ENCODE results near the gene ALLC.
"Not testable (repeated sequence)": the region's sequence is repeated elsewhere in the genome, so short reads cannot be mapped to it uniquely, and the experiment has no call there.

The ALLC gene

GRCh38 chr2:3626812-3627499 is 31.0 kb upstream of the ALLC start:
- no peak for DNase-seq

GRCh38 chr2:3627500-3628100 is 30.4 kb upstream of the ALLC start:
- DNase-seq = no peak

DNA sequence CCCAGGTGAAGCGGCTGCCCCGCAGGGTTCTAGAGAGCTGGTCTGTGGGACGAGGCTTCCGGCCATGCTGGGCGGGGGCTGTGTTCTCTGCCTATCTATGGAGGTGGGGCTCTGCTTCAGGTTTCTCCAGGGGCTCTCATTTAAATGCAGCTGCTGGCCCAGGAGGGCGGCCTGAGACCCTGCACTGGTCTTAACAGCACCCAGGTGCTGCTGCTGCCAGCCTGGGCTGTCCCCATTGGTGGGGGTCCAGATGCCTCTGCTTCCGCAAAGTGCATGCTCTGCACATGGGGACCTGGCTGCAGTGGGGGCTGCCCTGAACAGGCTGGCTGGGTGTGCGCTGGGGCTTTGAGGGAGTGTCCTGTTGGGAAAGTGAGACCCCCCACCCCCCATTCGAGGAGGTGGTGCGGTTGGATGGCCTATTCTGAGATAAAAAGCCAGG is 29.7 kb upstream of the ALLC start:
- DNase-seq = no peak

DNA sequence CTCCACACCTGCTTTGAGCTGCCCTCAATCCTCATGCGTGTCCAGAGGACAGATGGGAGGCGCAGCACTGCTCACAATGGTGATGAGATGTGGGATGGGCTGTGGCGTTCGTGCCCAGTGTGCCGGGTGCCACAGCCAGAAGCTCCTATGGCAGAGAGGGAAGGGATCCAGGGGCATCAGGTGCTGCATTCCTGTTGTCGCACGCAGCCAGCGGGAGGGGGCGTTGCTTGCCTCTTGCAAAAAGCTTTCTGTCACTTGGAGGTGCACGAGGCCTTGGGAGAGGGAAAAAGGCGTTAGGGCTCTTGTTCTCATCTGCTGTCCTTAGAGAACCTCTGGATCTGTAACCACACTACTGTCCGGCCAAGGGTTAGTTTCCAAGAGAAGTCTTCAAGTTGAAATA is 29.2 kb upstream of the ALLC start:
- DNase-seq = peak; percentile 94 to 99

GRCh38 chr2:3630631-3631030 is 27.4 kb upstream of the ALLC start:
- no peak for DNase-seq

DNA sequence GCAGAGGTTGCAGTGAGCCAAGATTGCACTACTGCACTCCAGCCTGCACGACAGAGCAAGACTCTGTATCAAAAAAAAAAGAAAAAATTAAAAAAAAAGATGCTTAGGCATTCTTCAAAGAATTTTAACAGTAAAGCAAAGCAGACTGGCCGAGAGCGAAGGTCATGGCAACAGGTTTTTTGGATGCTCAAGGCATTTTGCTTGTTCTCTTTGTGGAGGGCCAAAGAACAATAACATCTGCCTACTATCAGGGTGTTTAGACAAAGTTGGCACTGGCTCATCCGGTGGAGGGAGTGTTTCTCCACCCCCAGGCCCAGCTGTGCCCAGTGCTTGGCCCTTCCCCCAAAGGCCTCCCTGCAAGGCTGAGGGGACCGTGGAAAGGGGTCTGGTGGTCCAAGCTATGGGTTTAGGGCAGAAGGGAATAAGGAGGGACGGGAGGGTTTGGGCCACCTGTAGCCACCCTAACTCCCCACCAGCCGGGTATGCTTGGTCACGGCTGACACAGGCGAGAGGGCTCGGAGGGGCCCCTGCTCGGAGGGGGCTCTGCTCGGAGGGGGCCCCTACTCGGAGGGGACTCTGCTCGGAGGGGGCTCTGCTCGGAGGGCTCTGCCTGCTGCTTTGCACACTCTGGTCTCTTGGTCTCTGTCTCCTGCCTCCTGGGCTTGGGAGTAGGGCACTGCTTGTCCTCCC is 26.7 kb upstream of the ALLC start:
- DNase-seq = no peak

- DNase-seq = no peak
Measured at GRCh38 chr2:3631851-3632659, 25.9 kb upstream of the ALLC start.

DNA sequence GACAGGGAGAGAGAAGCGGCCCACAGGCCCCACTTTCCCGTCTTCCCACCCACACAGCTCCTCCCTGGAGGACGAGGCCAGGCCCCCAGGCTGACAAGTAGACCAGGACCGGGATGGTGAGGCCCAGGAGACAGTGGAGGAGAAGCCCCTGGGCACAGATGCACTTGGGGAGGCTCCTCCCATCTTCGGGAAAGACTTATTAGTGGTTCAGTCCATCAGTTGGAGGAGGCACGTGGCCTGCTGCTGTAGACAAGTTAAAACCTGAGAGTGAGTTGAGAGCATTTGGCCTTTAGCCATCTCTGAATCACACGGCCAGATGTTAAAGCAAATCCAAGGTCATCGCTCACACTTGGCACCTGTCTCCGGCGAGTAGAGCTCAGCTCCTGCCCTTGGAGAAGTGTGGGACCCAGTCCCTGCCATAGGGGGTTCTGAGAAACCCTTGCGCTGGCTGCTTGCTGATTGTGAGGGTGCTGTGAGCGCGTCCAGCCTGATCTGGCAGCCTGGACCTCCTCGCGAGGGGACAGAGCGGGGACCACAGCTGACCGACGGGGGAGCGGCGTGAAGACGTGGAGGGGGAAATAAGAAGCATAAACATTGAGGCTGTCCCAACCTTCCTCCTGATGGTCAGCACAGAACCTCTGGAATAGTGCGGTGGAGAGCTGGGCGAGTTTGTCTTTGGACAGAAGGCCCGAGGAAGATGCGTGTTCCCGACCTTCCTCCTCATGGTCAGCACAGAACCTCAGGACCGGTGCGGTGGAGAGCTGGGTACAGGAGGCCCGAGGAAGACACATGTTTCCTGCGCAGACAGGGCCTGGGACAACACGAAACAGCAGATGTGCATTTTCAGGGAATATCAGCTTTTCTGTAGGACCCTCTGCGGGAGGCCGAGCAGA is 24.7 kb upstream of the ALLC start:
- peak; percentile 91 to 99 for DNase-seq

DNA sequence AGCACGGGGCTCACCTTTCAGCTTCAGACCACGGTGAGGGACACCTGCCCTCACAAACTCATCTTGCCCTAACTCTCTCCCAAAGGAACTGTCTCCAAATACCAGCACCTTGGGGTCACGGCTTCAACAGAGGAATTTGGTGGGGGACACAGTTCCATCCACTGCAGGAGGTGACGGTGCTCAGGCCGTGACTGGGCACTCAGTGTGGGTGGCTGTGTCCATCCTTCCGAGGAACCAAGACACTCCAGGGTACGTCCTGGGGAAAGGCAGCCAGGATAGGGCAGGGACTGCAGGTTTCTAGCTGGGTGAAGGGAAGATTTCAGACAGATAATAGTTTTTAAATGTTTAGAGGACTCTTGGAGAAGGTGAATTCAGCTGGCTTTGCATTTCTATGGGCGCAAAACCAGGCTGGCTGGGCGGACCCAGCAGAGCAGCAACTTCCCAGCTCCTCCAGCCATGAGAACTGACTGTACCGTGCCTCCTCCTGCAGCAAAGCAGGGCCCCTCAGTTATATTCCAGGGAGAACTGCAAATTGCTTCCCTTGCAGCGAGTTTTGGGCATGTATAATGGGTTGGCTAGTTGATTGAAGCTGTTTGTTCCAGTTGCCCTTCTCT is 23.9 kb upstream of the ALLC start:
- DNase-seq = no peak

- DNase-seq = peak; percentile 21 to 70
Measured at GRCh38 chr2:3634596-3635121, 23.3 kb upstream of the ALLC start.

GRCh38 chr2:3635171-3635974 is 22.6 kb upstream of the ALLC start:
- no peak for DNase-seq

- not testable (repeated sequence) for DNase-seq
Measured at GRCh38 chr2:3635975-3636327, 22.0 kb upstream of the ALLC start.

DNA sequence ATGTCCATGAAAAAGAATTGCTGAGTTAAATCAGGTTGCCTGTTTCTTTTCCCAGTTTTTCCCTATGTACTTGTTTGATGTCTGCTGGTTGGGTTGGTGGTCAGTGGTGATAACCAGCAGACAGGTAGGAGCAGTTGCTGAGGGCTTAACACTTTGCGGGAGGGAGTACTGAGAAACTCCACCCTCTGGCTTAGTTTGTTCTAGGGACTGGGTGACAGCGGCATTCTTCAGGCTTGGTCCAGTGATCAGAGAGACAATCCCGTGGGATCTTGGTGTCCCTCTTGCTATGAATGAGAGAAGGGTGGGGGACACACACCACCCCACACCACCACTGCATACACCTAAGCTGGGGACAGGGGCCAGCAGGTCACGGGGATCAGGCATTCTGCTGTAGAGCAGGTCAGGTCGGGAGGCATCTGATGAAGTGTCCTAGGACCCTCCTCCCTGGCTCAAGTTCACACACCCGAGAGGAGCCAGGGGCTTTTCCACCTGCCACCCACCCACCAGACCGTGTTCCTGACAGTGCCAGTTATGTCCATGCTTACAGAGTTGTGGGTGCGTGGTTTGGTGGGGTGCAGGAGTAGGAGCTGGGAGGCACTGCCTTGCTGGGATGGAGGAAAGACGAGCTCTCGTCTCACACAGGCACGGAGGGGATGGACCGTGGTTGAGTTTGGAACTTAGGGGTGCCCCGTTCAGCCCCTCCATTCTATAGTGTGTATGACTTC is 21.3 kb upstream of the ALLC start:
- DNase-seq = no peak

GRCh38 chr2:3637311-3637675 is 20.7 kb upstream of the ALLC start:
- DNase-seq = no peak

GRCh38 chr2:3637692-3638455 is 20.1 kb upstream of the ALLC start:
- DNase-seq = no peak

DNA sequence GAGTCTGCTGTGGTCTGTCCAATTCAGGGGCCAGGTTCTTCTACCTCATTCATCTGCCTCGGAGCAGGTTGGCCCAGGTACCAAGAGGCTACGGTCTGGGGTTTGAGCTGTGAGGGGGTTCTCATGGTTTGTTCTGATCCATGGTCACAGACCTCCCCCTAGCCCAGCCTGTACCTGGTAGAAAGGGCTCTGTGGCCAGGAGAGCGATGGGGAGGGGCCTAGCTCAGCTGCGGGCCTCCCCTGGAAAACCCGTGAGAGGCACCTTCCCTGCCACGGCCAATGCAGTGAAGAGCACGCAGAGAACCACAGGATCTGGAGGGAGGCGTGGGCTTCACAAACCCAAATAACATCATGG is 19.6 kb upstream of the ALLC start:
- DNase-seq = no peak

- DNase-seq = no peak
Measured at GRCh38 chr2:3639015-3639630, 18.9 kb upstream of the ALLC start.

- DNase-seq = no peak
Measured at GRCh38 chr2:3639653-3640052, 18.3 kb upstream of the ALLC start.

DNA sequence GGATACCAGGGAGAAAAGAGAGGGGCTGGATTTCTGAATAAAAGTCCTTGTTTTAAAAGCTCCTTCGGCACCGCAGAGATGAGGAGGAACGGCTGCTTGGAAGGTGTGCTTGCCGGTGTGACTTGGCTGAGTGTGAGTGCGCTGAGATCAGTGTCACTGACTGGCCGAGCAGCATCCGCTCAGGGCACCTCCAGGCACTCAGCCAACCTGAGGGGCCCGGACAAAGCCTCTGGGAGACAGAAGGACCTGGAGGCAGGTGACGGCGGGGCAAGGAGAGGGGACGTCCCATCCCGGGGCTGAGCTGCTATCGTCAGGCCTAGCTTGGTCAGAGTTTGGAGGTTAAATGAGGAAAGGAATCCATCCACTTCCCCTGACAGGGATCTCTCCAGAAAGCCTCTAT is 16.8 kb upstream of the ALLC start:
- no peak for DNase-seq

Measured in NCI-H524 (cell line).